Activated CD8-positive, alpha-beta memory T cell treated with anti-CD3 and anti-CD28 coated beads for 48 hours (primary cell): ENCODE data around the gene PTPN3.
"Not testable (repeated sequence)": the region's sequence is repeated elsewhere in the genome, so short reads cannot be mapped to it uniquely, and the experiment has no call there.

Experiments used
- DNase-seq, 3 experiments: peaks; one replicate each; pipeline ENCODE4 v3.0.0-alpha.2; 2020; ENCODE audit warnings: low read depth in 2 of 3, low spot score in 2 of 3

Gene PTPN3, protein sequence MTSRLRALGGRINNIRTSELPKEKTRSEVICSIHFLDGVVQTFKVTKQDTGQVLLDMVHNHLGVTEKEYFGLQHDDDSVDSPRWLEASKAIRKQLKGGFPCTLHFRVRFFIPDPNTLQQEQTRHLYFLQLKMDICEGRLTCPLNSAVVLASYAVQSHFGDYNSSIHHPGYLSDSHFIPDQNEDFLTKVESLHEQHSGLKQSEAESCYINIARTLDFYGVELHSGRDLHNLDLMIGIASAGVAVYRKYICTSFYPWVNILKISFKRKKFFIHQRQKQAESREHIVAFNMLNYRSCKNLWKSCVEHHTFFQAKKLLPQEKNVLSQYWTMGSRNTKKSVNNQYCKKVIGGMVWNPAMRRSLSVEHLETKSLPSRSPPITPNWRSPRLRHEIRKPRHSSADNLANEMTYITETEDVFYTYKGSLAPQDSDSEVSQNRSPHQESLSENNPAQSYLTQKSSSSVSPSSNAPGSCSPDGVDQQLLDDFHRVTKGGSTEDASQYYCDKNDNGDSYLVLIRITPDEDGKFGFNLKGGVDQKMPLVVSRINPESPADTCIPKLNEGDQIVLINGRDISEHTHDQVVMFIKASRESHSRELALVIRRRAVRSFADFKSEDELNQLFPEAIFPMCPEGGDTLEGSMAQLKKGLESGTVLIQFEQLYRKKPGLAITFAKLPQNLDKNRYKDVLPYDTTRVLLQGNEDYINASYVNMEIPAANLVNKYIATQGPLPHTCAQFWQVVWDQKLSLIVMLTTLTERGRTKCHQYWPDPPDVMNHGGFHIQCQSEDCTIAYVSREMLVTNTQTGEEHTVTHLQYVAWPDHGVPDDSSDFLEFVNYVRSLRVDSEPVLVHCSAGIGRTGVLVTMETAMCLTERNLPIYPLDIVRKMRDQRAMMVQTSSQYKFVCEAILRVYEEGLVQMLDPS

DNA sequence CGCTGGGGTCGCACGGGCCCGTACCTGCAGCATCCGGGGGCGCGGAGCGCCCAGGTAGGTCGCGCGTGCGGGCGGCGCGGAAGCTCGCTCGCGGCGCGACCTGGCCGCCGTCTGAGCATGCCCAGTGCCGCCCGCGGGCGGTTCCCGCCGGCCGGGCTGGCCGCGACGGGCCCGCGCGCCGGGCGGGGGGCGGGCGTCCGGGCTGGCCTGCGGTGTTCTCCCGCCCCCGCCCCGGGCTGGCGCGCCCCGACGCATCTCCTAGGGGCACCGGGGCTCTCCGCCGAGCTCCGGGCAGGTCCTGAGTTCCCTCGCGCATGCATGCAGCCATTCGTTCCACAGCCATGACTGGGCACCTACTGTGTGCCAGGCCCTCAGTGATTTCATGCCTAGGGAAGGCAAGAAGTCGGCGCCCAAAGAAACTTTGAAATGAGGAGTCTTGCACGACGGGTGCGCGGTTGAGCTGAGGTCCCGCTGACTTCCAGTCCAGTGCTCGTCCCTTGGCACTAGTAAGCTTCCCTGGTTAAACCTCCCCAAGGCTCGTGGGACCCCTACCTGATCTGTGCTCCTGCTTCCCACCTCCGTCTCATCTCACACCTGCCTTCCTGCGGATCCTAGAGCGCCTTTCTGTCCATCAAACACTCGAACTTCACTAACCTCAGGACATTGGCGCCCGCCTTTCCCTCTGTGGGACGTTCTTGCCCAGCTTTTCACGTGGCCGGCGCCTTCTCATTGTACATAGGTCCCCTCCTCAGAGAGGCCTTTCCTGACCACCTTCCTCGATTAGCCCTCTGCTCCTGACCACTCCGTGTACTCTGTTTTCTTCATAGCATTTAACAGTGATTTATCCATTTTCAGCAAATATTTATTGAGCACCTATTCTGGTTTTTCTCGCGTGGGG, at the start of gene PTPN3:
TSS of gene PTPN3 (minus strand) at position 113 of the 898 bp plus-strand sequence. CDS start 34,873 bp downstream, outside the sequence.
- no peak for DNase-seq

DNA sequence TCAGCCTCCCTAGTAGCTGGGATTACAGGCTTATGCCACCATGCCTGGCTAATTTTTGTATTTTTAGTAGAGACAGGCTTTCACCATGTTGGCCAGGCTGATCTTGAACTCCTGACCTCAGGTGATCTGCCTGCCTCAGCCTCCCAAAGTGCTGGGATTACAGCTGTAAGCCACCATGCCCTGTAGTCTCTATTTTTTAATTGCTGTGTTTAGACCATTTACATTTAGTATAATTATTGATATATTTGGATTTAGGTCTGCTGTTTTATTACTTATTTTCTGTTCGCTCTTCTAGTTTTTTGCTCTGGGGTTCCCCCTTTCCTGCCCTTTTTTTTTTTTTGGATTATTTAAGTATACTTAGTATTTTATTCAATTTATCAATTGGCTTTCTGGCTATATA, 46.8 kb upstream of the PTPN3 start:
- DNase-seq = not testable (repeated sequence)

DNA sequence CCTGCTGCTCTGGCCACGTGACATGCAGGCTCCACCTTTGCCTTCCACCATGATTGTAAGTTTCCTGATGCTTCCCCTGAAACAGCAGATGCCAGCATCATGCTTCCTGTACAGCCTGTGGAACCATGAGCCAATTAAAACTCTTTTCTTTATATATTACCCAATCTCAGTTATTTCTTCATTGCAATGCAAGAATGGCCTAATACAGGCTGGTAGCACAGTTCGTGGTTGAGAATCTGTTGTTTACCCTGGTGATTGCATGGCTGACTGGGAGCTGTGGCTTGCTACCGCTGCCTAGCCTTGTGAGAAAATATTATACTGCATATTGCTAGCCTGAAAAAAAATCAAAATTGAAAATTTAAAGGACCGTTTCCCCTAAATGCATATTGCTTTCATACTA, 44.8 kb upstream of the PTPN3 start:
- no peak for DNase-seq

DNA sequence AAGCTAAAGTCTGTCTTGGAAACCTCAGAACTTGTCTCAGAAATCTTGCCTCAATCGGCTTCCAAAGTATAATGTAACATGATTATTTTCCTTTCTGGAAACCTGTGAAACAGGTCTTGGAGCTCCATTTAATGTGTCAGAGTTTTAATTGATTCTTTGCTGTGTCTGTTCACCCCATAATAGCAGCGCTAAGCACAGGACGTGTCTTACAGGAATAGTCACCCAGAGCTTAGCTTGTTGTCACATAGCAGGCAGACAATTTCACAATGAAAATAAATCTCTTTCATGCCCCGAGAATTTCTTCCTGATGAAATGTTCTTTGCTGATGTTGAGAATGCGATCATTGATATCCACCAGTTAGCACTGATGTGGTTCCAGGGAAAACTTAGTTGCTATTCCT, 40.2 kb upstream of the PTPN3 start:
- no peak for DNase-seq

DNA sequence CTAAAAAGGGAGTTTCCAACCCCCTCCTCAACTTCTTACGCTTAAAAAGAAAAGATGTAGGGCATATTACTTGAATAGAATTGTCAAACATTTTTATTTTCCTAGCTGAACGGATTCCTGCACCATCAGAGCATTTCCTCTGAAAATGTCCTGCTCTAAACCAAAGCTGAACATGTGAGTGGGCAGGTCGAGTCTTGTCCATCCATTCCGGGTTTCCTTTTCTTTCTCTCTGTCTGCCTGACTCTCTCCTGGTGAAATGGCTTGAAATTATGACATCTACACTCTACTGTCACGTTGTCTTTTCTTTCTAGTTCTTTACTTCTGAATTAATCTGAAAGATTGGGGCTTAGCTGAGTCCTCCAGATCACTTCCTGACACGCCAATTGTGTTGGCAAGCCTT, 39.2 kb upstream of the PTPN3 start:
- no peak for DNase-seq

DNA sequence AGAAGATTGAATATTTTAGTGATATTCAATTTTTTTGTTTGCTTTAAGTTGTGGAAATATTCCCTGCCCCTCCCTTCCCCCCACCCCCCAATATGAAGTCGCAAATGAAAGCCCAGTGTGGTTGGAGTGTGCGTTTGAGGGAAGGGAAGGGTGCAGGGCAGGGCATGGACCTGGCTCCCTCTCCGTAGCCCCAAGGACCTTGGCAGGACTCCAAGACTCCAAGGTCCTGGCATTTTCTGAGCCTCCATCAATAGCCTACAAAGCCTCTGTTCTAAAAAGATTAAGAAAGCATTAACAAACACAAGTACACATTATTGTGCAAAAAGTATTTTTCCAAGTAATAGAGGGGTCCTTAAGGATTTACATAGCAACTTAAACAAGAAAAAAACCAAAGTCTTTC, 38.8 kb upstream of the PTPN3 start:
- DNase-seq = no peak

DNA sequence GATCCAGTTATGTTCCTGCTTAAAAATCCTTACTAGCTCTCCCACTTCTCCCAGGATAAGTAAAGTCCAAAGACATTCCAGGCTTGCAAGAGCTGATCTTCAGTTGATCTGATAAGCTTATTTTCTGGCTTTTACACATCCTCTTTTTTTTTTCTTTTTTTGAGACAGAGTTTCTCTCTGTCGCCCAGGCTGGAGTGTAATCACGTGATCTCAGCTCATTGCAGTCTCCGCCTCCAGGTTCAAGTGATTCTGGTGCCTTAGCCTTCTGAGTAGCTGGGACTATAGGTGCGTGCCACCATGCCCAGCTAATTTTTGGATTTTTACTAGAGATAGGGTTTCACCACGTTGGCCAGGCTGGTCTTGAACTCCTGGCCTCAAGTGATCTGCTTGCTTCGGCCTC, 37.3 kb upstream of the PTPN3 start:
- no peak for DNase-seq

DNA sequence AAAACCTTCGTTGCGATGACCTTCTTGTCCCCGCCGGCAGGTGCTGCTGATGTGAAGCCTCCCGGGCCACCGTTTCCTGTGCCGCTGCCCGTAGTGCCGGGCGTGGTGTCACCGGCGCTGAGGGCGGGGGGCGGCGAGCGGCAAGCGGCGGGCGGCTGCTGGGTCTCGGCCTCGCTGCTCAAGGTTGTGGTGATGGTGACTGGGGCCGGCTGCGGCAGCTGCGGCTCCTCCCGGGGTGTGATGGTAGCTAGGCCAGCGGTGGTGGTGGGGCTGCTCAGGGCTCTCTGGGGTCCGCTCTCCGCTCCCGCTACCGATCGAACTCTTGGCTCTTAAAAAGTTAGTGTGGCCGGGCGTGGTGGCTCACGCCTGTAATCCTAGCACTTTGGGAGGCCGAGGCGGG, 36.0 kb upstream of the PTPN3 start:
- DNase-seq = no peak

DNA sequence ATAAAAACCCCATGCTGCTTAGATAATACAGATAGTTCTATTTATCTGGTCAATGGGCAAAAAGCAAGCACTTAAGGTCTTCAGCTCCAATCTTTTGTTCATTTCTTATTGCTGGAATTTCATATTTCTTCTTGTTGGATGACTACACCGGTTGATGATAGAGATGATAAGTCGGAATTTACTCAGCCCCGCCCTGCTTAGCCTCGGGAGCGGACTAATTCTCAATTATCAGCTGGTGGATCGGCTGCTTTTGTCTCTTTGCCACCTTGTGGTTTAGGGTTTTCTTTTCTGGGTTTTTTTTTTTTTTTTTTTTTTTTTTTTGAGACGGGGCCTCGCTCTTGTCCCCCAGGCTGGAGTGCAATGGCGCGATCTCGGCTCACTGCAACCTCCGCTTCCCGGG, 34.5 kb upstream of the PTPN3 start:
- not testable (repeated sequence) for DNase-seq

DNA sequence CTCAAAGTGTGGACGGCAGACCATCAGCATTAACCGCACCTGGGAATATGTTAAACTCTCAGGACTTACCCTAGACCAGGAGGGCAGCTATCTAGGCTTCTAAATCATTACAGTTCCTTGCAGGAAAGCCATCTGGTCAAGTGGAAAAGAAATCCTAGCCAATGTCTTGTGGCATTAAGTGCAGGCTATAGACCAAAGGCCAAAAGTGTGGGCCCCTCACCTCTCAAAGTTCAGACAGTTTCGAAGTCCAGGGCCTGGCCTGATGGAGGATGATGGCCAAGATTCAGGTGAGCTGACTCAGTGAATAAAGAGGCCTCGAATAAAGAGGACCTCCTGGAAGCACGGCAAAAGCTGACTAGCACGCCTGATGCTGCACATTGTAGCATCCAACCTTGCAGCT, 24.0 kb upstream of the PTPN3 start:
- no peak for DNase-seq

DNA sequence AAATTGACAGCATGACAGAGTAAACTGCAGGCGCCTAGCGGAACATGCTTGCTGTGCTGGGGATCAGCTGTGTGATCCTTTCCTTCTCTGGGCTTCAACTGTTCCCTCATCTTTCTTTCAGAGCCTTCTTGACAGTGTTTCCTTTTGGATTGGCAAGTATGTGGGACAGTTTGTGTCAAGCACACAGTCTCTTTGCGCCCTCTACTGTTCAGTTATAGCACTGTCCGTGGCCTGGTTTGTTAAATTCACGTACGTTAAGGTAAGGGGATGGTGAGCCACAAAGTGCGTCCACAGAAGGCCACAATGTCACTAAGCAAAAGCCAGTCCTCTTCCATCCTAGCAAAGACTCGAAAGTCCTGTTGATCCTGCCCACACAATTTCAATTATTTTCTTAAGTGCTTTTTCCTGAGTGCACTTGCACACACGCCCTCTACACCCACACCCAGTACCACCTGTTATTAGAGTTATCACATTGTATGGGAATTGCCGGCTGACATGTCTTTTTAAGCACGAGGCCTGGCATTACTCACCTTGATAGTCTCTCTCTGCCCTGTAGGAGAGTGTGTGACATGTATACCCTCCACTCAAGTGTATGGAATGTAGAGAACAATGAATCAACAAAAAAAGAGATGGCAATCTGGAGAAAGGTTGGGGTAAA, 22.5 kb upstream of the PTPN3 start:
- peak in 2 of 3 experiments; percentile 6 to 8 for DNase-seq

DNA sequence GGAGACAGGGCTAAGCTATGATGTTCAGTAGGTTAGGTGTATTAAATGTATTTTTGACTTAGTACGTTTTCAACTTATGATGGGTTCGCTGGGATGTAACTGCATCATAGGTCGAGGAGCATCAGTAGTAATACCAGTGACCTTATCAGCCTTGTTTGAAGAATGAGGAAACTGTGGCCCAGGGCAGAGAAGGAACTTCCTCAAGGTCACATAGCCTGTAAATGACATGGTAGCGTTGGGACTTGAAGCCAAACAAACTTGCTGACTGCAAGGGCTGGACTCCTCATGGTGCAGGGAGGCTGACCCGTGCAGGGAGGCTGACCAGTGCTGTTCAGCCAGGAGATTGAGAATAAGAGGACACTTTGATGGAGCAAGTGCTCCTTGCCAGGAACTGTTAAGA, 21.3 kb upstream of the PTPN3 start:
- DNase-seq = no peak

DNA sequence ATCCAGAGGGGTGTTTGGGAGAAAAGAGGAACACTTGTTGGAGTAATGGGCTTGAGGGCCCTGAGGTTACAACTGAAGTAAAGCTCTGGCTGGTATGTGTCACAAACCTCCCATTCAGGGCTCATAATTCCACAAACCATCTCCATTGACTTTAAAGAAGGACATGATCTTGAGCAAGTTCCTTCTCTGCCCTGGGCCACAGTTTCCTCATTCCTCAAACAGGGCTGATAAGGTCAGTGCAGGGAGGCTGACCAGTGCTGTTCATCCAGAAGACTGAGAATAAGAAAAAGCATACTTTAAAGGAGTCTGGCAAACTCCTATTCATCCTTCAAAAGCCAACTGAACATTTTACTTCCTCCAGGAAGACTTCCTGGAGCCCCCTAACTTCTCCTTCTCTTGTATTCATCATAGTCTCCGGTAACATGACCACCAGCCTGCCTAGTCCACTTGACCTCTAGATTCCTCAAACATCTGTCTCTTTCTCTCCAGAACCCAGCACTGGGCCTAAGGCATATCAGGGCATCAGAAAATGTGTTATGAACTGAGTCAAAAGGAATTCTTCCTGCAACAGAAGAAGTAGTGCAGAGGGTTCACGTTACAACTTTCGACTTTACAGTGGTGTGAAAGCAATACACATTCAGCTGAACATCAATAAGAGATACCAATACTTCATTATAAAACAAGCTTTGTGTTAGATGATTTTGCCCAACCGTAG, 20.7 kb upstream of the PTPN3 start:
- DNase-seq = no peak

DNA sequence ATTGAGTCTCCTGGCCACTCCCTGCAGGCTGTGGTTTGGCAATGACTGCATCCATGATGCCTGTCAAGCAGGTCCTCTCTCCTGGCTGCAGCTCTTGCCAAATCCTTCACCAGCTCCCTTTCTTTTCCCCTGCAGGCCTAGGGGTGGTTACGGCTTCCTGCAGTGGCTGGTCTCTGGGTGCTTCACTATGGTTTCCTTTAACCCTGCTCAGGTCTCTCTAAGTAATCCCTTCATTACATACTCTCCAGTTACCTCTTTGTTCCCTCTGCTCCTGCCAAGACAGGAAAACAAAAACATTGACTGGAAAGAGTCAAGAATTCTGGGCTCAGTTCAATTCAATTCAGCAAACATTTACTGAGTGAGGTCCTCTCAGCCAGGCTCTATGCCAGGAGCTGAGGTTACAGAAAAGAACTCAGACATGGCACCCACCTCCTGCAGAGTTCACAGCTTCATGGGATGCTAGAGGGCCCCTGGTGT, 19.8 kb upstream of the PTPN3 start:
- DNase-seq = no peak

DNA sequence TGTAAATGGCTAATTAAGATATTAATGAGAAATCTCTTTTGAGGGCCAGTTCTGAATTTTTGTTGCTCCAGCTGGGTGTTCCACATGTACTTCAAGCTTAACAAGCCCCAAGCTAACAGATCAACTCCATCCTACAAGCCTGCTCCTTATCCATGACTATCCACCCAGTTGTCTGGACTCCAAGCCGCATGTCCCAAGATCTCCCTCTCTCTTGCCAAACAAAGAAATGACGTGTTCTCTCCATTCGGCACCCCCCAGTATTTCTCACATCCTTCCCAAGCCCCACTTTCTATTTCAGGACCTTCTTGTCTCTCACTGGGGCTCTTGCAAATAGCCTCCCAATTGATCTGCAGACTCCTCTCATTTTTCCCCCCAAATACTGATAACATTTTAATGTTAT, 15.8 kb upstream of the PTPN3 start:
- DNase-seq = no peak

DNA sequence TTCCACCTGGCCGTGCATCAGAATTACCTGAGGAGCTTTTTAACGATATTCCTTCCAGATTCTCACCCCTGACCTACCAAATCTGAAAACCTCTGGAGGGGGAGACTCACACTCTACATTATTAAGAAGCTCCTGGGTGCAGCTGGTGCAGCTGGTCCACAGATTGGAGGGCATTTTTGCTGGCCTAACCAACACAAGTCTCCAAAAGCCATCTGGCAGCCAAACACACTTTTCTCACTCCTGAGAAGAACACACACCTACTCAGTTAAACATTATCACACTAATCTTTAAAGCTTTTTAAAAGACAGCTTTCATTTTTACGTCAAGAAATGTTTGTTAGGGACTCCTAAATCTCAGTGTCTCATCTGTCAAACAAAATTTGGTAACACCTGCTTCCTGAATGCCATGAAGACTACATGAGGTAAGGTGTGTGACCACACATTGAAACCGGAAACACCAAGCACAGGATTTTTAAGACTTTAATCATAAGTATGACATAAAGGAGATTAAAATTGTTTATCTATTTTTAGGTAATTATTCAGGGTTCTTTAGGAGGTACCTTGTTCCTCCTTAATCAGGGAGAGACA, 14.2 kb upstream of the PTPN3 start:
- DNase-seq = no peak

DNA sequence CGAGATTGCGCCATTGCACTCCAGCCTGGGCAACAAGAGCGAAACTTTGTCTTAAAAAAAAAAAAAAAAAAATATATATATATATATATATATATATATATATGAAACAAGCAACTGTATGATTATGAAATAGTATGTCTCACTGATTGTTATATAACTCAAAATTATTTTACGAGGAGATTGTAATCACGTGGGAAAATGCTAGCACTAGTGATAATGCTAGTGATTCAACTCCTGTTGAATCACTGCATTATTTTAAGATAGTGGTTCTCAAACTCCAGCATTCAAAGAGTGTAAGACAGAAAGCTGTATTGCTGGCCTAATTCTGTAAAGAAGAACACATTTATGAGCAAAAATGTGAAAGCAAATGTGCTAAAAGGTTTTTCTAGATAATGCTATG, 12.4 kb upstream of the PTPN3 start:
- no peak for DNase-seq

DNA sequence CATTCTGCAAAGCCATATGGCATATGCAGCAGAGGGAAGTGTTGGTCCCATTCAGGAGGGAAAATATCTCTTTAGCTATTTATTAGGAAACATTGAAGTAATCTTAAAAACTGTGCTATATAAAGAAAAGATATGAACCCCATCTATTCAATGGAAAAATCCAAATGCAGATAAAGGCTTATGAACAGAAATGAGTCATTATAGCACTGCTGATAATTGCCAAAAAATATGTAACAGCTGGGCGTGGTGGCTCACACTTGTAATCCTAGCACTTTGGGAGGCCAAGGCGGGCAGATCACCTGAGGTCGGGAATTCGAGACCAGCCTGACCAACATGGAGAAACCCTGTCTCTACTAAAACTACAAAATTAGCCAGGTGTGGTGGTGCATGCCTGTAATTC, 11.9 kb upstream of the PTPN3 start:
- DNase-seq = not testable (repeated sequence)

DNA sequence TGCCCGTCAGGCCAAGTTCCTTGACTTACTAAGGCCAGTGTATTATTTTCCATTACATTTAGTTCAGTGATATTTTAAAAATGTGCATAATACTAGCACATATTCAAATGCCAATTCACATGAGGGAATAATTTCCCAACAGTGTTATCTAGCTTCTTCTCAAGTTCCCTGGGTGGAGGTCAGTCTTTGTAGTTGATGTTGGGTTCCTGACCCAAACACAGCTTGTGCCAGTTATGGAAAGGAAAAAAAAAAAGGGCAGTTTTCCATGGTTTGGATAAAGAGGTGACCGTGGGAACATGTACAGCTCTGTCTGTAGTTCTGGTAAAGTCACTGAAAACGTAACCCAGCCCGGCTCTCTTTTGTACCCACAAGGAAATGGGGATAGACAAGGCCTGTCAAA, 11.5 kb upstream of the PTPN3 start:
- no peak for DNase-seq

DNA sequence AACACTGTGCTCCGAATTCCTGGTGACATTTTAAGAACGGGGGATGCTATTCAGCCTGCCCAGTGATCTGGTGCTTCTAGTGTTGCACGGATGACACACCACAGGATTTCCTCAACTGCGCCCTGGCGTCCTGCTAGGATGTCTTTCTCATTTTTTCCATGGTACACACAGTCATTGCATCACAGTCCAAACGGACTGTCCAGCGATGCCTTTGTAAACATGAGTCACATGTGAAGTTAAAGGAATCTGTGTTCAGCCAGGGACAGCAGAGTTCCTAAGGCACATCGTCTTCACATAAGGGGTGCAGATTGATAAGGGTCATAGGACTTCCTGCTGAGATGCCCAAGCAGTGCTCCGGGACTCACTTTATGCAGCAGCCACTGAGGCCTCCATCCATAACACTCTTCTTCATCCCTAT, 9.3 kb upstream of the PTPN3 start:
- DNase-seq = no peak
